Measurements from ENCODE around the gene CRACR2A.

- TF ChIP-seq CTCF (IDR thresholded peaks at IDR 0.05) = no peak
- no peak for TF ChIP-seq POLR2A (IDR thresholded peaks at IDR 0.05)
Observed at GRCh38 chr12:3673981-3674708, 78.8 kb downstream of the CRACR2A start.
